Midbrain (tissue), 1 donor: ENCODE data around the gene SLC6A8.

Experiments used
- DNase-seq: peaks from one replicate; lab custom pipeline; 2025; lab: John Stamatoyannopoulos, UW

Gene SLC6A8

DNA sequence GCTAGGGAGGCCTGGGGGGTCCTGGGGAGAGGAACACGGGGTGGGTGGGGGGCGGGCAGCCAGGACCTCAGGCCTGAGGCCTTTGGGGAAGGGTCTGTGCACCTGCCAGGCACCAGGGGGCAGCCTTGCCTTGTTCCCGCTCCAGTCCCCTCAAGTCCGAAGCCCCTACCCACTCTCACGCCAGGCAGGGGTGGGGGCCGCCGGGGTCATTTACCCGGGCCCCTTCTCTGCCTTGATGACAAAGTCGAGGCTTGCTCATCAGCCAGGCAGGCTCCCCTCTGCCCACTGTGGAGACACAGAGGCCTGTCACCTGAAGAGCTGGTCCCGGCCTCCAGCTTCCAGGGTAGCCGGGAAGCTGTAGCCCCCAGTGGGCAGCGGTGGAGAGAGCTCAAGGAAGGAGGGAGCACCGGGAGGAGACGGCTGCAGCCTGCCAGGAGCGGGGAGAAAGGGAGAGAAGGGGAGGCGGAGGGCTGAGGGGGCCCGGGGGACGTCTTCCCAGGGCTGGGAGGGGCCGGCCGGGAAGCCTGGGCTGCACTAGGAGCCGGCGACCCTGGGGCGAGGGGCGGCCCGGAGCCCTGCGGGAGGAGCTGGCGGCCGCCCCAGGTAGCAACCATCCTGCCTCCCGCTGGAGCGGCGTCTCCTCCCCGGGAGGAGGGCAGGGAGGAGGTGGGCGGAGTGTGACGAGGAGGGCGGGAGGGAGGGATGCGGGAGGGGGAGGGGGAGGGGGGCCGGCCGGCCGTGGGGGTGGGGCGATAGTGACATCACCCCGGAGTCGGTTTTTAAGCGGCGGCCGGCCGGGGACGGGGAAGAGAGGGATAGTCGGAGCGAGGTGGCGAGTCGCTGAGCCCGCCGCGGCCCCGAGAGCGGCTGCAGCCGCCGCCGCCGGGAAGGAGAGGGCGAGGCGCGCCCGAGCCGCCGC is at the start of gene SLC6A8:
Gene SLC6A8 (plus strand): TSS at position 806 of the 919 bp plus-strand sequence. CDS start 649 bp downstream, outside the sequence.
- DNase-seq: peak; percentile 69

DNA sequence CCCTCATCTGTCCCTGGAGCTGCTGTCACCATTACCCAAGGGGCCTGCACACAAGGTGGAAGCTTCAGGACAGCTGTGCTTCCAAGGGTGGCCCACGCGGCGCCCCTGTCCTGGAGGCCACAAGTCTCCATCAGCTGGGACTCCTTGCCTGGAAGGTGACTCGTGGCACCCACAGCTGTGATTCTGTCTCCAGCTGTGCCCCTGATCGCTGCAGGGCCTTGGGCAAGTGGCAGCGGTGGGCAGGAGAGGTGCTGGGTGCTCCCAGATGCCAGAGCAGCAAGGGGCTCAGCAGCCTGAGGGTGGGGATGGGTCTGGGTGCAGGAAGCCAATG is 49.7 kb upstream of the SLC6A8 start:
- DNase-seq: no peak

DNA sequence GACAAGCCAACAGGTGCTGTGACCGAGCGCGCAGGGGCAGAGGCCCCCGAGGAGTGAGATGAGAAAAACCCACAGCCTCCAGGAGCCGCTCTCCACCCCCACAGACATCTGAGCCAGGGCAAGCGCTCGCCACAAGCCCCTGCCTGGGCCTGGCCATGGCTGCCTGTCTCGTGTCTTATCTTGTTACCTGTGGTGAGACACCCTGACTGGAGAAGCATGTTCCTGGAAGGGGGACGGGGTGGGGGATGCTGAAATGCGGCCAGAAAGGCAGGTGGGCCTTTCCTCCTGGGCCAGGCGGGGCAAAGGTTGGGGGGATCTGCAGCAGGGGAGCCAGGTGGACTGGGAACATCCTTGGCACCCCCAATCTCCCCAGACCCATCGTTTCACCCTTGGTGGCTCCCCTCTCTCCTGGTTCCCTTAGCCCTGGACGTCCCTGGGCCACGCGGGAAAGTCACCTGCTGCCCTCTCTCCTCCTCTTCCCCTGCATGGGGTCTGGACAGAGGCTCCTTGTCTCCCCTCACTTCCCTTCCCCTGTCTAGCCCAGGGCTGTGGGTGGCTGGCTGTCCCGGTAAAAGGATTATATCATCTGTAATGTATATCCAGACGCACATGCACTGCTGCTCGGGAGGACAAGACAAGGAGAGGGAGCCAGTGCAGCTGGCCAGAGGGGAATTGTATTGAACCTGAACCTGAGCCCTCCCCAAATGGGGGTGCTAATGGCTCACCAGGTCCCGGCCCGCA is 49.1 kb upstream of the SLC6A8 start:
- no peak for DNase-seq

DNA sequence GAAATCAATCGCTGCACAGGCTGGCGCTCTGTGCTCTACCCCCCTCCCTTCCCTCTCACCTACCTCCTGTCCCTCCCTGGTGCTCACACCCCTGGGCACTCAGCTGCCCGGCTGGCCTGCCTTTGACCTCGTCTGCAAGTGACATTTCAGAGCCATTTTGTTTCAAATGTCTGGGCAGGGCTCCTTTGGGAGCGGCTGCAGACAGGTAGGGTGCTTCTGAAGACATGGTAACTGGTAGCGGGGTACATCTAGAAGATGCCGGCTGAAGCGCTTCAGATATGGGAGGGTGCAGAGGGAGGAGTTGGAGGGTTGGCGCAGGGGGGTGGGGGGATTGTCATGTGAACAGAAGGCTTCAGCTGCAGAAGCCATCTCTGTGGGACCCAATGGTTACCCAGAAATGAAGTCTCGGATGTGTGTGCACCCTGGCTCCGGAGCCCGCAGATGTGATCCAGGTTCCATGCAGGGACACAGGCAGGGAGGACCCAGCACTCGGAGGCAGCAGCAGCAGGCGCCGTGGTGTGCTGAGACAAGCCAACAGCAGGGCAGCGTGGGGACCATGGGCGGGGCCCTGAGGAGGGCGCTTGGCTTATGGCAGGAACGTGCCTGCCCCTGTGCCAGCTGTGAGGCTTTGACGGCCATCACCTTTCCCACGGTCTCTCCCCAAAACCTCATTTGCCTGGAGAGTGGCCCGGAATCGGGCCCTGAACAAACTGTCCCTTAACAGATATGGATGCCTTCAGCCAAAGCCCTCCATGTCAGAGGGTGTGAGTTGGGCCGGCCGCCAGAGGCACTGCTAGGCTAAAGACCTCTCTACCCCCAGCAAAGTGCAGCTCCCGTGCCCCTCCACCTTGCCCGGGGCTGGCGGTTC is 48.3 kb upstream of the SLC6A8 start:
- DNase-seq: no peak

DNA sequence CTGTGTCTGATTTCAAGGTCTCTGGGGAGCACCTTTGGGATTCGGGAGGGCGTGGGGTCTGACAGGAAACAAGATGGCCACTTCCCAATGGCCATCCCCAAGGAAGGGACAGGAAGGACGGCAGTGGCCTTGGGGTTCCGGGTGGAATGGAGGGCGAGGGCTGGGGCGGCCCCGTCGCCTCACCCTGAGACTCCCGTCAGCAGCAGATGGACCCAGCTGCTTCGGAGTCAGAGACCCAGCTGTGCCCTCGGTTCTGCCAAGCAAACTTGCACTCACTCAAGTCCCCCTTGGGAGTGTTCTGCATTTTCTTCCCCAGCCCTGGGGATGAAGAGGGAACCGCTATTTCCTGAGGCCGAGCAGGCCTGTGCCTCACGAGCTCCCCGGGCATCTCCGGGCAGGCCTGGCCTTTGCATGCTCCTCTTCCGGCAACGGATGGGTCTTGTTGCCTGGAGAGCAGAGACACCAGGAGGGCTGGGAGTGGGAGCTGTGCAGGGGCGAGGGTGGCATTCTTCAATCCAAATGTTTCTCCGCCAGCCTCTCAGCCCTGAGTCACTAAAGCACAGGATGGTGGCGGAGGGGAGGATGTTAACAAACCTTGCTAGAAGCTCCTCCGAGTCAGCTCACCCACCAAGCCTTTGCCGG is 47.6 kb upstream of the SLC6A8 start:
- no peak for DNase-seq

DNA sequence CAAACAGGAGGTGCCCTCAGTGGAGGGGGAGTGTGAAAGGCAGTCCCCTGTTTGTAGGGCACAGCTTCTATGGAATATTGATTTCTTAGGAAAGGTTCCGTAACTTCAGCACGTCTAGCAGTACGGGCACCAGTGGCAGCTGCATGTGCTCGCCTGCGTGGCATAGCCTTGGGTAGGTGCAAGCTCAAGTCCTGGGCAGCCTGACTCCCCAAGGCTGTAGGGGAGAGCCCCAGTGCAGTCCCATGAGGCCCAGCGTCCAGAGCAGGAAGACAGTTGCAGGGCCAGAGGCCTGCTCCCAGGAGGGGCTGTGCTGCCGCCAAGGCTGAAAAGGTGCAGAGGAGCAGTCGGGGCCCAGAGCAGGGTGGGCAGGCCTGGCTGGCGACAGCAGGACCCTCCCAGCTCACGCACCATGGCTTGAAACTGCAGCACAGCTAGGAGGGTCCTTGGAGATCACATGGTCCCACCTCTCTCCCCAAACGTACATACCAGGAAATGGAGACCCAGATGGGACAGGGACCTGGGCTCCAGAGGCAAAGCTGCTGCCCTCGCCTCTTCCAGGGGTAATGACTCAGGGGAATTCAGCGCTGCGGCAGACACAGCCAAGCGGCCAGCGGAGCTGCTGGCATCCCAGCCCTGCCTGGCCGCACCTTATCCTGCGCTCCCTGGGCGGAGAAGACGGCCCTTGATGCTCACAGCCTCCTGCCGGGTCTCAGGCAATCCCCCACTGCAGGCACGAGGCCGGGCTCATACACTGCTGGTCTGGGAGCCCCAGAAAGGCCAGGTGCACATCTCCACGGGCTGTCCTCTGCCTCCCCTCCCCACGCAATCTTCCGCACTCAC is 46.8 kb upstream of the SLC6A8 start:
- DNase-seq: no peak

DNA sequence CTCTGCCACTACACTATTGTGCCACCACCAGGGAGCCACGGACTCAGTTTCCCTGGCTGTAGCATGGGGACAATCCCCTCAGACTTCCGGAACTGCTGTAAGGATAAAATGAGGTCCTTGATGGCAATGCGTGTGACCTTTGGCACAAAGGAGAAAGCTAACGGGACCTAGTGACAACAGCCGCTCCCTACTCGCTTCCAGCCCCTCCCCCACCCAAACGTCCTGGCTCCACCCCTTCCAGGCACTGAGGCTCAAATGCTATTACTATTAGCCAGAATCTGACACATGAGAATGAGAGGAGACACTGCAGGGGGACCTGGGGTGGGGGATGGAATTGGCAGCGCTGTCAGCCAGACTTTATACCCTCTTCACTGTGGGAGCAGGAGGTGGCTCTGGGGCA is 46.1 kb upstream of the SLC6A8 start:
- no peak for DNase-seq

DNA sequence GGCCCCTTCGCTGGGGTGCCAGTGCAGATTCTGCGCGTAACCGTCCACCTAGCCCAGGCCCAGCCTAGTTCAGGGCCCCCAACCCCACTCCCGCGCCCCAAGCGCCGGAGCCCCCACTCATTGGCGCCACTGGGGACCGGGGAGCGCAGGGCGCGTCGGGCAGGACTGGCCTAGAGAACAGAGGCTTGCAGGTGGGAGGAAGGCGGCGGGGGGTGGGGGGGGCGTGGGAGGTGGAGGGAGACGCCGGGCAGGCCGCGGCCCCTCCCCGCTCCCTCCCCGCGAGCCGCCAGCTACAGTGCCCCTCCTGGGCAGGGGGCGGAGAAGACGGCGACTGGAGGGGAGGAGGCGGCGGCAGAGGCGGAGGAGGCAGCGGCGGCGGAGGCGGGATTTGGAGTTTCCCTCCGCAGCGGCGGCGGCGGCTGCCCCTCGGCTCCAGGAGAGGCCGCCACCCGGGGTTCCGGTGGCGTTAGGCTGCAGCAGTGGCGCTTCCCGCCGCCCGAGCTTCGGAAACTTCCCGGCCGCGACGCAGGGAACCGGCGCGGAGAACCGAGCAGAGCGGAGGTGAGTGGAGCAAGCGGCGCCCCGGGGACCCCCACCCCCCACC is 45.6 kb upstream of the SLC6A8 start:
- no peak for DNase-seq

DNA sequence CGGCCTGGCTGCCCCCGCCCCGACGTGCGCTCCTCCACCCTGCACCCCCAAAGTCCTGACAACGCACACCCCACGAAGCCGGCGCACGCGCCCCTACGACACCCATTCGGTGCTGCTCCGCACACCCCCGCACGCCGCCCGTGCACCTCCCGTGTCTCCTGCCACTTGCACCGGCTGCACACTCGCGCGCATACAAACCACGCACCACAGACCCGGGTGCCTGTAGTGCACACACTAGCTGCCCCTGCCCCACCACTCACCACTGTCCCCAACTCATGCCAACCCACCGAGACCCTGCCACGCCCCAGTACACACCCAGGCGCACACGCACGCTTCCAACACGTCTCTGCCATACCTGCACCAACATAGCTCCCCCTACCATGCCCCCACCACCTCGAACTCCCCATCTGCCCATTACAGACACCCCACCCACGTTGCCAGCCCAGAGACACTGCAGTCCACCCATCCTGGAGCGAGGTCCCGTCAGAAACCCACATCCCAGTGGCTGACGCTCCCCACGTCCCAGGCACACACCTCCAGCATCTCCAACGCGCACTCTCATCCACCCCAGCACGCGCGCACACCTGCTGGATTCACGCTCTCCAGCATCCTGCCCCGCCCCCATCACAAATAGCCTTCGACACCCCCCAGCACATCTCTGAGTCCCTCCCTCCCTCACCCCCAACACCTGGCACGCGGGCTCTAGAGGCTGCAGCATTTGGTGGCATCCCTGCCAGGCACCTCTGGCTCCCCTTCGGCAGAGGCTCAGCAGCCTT is 44.9 kb upstream of the SLC6A8 start:
- no peak for DNase-seq

DNA sequence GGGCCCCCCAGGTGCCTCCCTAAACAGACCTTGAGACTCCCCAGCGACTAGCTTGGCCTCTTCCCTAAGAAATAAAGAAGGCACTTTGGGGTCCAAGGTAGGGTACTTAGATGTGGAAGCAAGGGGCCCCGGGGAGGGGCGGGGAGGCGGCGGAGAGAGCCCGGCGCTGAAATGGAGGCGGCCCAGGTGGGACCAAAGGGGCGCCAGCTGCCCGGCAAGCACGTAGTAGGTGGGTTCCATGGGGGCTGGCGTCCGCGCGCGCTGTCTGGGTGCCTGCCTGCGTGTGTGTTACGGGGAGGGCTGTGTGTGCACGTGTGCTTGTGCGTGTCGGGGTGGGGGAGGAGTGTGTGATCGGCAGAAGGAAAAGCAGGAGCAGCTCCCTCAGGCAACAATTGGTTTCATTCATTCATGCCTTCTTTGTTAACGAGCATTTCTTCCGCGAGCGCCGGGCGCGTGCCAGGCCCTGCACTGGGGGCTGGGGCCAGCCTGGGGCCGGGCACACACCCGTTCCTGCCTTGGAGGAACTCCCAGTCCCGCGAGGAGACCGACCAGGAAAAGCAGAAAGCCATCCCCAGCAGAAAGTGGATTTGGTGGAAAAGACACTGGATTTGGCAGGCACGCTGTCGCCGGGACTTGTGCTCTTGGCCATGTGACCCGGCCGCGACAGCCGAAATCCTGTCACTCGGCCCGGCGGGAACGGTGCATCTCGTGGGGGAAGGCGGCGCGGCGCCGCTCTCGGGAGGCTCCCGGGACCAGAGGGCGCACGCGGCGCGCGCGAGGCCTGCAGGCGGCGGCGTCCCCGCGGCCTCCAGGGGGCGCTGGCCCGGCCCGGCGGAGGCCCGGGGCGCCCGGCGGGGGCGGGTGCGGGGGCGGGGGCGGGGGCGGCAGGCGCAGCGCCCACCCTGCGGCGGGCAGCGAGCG is 44.0 kb upstream of the SLC6A8 start:
- DNase-seq: peak; percentile 37

DNA sequence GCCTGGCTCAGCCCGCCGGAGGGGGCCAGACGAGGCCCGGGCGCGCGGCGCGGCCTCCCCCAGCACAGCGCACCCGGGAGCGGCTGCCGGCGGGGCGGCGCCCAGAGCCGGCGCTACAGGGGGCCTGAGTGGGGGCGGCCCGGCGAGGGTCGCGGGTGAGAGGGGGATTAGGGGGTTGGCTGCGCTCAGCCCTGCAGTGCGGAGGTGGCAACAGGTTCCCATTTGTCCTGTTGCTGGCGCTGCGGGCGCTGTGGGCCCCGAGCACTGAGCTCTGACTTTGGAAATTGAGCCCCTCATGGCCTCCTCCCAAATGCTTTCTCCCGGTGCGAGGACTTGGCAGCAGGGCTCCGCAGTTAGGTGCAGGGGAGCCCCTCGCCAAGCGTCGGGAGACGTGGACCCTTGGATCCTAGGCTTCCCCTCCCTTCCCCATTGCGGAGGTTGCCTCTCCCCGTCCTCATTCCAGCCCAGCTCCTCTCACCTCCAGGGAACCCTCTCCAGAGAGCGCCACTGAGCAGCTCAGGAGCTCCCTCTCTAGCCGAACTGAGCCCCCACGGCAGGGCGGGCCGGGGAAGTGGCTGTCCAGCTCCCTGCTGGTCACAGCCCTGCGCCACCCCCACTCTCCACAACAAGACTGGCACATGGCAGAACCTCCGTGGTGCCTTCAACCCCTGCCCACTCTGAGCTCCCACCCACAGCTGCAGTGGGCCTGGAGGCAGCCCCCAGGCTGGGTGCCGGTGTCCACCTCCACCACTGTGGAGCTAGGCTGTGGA is 43.2 kb upstream of the SLC6A8 start:
- DNase-seq: no peak

DNA sequence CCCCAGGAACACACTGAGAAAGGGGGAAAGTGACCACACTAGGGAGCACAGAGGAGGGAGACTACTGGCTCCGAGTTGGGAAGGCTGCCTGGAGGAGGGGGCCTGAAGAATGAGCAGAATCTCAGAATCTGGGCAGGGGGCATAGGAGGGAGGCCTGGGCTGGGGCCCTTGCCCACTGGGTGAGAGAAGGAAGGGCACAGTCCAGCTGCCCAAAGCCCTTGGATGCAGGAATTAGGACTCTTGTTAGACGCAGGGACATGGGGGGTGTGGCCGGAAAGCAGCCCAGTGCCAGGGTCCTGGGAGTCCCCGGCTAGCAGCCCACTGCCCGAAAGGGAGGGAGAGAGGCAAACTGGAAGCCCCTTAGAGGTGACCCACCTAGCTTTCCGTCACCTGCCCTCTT is 42.6 kb upstream of the SLC6A8 start:
- no peak for DNase-seq

DNA sequence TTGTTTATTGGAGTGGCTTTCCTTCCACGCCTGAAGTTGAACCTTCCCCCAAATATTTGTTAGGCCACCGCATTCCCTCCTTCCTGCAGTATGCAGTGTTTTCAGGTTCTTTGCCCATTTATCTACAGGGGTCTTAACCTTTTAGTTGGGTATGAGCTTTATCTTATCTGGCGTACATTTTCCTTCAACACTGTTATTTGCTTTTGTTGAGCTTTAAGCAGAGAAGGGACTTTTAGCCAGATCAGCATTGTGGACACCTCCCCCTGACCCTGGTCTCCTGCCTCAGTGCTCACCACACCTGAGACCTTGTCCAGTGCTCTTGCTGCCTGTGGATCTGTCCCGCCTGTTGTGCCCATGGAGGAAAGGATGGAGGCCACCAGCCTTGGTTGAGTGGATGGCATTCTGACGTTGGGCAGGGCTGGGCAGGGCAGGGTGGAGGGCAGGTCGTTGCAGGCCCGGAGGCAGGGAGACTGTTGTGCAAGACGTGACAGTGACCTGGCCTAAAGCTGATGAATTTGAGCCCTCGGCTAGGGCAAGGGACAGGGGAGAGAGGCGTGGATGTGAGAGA is 41.7 kb upstream of the SLC6A8 start:
- DNase-seq: no peak

DNA sequence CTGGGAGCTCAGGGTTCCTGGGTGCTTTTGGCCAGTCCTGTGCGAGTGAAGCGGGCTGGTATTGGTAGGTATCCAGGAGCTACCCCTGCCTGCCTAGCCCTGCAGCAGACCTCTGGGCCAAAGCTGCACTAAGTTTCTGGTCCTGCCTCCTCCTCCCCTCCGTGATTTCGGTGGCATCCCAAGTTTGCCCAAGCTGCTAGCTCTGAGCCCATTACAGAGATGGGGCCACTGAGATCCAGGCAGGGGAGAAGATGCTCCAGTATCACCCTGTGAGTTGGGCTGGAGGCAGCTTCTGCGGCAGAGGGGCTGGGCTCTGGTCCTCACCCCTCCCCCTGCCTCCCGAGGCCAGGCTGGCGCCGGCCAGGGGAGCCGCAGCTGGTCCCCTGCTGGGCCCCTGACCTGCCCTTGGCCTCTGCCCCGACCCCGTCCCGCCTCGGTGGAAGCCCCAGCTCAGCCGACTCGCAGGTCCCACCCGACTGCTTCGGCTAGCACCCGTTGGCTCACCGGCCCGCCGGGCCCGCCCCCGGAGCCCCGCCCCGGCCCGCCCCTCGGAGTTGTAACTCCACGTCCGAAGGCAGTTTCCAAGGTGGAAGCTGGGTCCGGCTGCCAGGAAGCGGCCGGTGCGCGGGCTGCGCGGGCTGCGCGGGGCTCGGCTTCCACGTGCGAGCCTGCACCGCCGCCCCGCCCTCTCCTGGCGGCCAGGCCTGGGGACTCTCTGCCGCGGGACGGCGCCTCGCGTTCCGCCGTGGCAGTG is 40.9 kb upstream of the SLC6A8 start, which contains the start of gene DUSP9:
Gene DUSP9 (plus strand): TSS at position 584 of the 754 bp plus-strand sequence. CDS start 751 bp downstream, outside the sequence.
- DNase-seq: no peak

DNA sequence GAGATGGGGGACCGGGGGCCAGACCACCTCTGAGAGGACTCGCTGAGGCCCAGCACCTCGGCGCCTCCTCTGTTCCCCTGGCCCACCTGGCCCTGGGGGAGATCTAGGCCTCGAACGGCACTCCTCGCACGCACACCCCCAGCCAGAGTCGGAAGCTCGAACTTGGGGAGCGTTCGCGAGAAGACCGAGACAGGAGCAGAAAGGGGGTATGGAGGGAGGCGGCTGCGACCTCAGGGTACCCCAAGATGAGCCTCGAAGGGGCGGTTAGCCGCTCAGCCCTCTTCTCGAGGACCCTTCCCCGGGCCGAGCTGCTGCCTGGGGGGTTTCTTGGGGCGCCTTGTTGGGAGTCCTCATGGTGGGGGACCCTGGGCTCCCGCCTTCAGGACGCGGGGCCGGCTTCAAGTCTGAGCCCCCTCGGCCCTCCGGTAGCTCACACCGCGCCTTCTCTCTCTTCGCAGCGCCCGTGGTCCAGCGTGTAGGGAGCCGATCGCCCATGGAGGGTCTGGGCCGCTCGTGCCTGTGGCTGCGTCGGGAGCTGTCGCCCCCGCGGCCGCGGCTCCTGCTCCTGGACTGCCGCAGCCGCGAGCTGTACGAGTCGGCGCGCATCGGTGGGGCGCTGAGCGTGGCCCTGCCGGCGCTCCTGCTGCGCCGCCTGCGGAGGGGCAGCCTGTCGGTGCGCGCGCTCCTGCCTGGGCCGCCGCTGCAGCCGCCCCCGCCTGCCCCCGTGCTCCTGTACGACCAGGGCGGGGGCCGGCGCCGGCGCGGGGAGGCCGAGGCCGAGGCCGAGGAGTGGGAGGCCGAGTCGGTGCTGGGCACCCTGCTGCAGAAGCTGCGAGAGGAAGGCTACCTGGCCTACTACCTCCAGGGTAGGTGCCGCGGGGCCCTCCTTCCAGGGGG is 40.0 kb upstream of the SLC6A8 start:
- DNase-seq: no peak
